Left ventricle myocardium inferior (tissue), 1 donor: Measurements from ENCODE around the gene CUX1. TPM values are rescaled to one million over a fixed set of nuclear protein-coding genes. Genes with fewer than 3 reads are reported as not detected.
A peak's percentile ranks its signal among the peaks of the same experiment; 100 is the strongest.

Experiments
- DNase-seq: peaks from one replicate; pipeline ENCODE4 v3.0.0-alpha.2; 2020
- H3K27ac ChIP-seq: fragments of 200-600 bp; replicated peaks from 2 replicates; pipeline ENCODE4 v1.8.0; 2021
- H3K27me3 ChIP-seq: fragments of 200-600 bp; 2 replicates; pipeline ENCODE4 v1.8.0; 2021; ENCODE audit warnings: low read depth
- H3K36me3 ChIP-seq: fragments of 200-600 bp; 2 replicates; pipeline ENCODE4 v1.8.0; 2021
- H3K4me1 ChIP-seq: fragments of 200-600 bp; 2 replicates; pipeline ENCODE4 v1.8.0; 2021
- H3K4me3 ChIP-seq: fragments of 200-600 bp; 2 replicates; pipeline ENCODE4 v1.8.0; 2021; ENCODE audit warnings: mild to moderate bottlenecking, moderate library complexity
- H3K9me3 ChIP-seq: fragments of 200-600 bp; replicated peaks from 2 replicates; pipeline ENCODE4 v1.8.0; 2021
- CTCF ChIP-seq: fragments of 200-600 bp; IDR thresholded peaks from 2 replicates; pipeline ENCODE4 v1.8.0; 2021; ENCODE audit warnings: antibody characterized with exemption, mild to moderate bottlenecking, borderline replicate concordance
- intact Hi-C: fragments of 100-400 bp; cut with micrococcal nuclease; formaldehyde crosslinking; loops from one replicate; pipeline ENCODE4 v1.11.0; 2022
- total RNA-seq: library from RNA; stranded (reverse); fragmentation: NEBNext Ultra II Directional; extraction: Animal tissue kit (Norgen Biotek cat#: 25700); gene quantifications from one replicate; pipeline ENCODE4 v1.2.1, GENCODE V29; 2021
- donor health status: DM: no; HTN: yes; CAD: no; lungs with severe emphysema.

The CUX1 gene
- total RNA-seq, 1 donor from 2014 or later = 125 TPM

- no peaks in the 10 kb centered on the region for H3K9me3 ChIP-seq
- peaks cover 58% of the 10 kb centered on the region for H3K4me1 ChIP-seq
- peak overlapping the region; percentile 90 for H3K27ac ChIP-seq
- peak overlapping the region; percentile 25 for H3K4me3 ChIP-seq
- intact Hi-C loops = no loop called here
- H3K27me3 ChIP-seq = no peaks in the 10 kb centered on the region
- H3K36me3 ChIP-seq = no peaks in the 10 kb centered on the region
- no peak for DNase-seq
- no peak for TF ChIP-seq CTCF
These were observed 117.2 kb downstream of the CUX1 start for GRCh38 chr7:101934618-101935017.

GRCh38 chr7:101935521-101936141 is 118.2 kb downstream of the CUX1 start:
- H3K27ac ChIP-seq = peak overlapping the region; percentile 90
- TF ChIP-seq CTCF = no peak
- peak overlapping the region; percentile 59 for H3K4me3 ChIP-seq
- no peaks in the 10 kb centered on the region for H3K27me3 ChIP-seq
- H3K9me3 ChIP-seq = no peaks in the 10 kb centered on the region
- intact Hi-C loops = no loop called here
- DNase-seq = peak; percentile 79
- peaks cover 61% of the 10 kb centered on the region for H3K4me1 ChIP-seq
- no peaks in the 10 kb centered on the region for H3K36me3 ChIP-seq

GRCh38 chr7:101936223-101936610 is 118.8 kb downstream of the CUX1 start:
- no peaks in the 10 kb centered on the region for H3K9me3 ChIP-seq
- H3K27me3 ChIP-seq = no peaks in the 10 kb centered on the region
- peak overlapping the region; percentile 90 for H3K27ac ChIP-seq
- no peak for DNase-seq
- peak overlapping the region; percentile 59 for H3K4me3 ChIP-seq
- H3K4me1 ChIP-seq = peaks cover 67% of the 10 kb centered on the region
- H3K36me3 ChIP-seq = no peaks in the 10 kb centered on the region
- TF ChIP-seq CTCF = no peak
- intact Hi-C loops = no loop called here

- peak; percentile 36 for DNase-seq
- Histone ChIP-seq H3K27ac (peak overlapping the region; percentile 90), H3K27me3 (no peaks in the 10 kb centered on the region), H3K9me3 (no peaks in the 10 kb centered on the region), H3K4me3 (peak overlapping the region; percentile 59), H3K36me3 (no peaks in the 10 kb centered on the region), H3K4me1 (peaks cover 72% of the 10 kb centered on the region)
- intact Hi-C loops = no loop called here
- TF ChIP-seq CTCF = no peak
These were observed 119.3 kb downstream of the CUX1 start for GRCh38 chr7:101936611-101937231.

GRCh38 chr7:101937717-101938514 is 120.5 kb downstream of the CUX1 start:
- H3K9me3 ChIP-seq = no peaks in the 10 kb centered on the region
- no peak for TF ChIP-seq CTCF
- H3K4me3 ChIP-seq = no peak overlapping the region
- peaks cover 80% of the 10 kb centered on the region for H3K4me1 ChIP-seq
- H3K36me3 ChIP-seq = no peaks in the 10 kb centered on the region
- peak overlapping the region; percentile 90 for H3K27ac ChIP-seq
- intact Hi-C loops = no loop called here
- DNase-seq = no peak
- H3K27me3 ChIP-seq = no peaks in the 10 kb centered on the region
